ENCODE data around the gene TEKT2.

Gene TEKT2

GRCh38 chr1:36087233-36088123 lies 3.6 kb downstream of the TEKT2 start:
- no peak for DNase-seq (ENCODE audit: low spot score)

GRCh38 chr1:36088265-36088576 lies 4.3 kb downstream of the TEKT2 start:
- no peak for DNase-seq (ENCODE audit: low spot score)

DNA sequence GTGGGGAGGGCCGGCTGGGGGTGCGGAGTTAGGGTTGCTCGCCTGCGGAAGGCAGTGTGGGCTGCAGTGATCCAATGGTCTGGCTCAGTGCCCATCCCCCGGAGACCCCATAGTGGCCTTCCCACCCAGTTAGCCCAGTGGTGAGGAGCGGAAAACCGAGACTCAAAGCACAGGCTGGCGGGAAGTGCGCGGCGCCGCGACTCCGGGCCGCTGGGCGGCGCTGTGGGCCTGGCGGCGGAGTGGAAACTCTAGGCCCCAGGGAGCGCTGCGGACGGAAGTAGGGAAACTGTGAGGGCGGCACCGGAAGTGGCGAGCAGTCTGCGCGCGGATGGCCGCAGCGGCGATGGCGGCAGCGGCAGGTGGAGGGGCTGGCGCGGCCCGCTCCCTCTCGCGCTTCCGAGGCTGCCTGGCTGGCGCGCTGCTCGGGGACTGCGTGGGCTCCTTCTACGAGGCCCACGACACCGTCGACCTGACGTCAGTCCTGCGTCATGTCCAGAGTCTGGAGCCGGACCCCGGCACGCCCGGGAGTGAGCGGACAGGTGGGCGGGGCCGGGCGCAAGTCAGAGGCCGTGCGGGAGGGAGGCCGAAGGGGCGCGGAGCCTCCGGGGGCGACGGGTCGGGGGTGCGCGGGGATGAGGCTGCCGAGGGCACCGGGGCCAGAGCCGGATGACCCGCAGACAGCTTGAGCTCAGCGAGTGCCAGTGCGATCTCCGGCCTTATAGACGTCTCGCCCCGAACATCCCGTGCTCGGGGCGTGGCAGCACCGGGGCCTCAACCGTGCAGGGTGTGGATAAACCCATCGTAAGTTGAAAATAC lies 4.9 kb downstream of the TEKT2 start, which contains the start of gene ADPRS:
Gene ADPRS (plus strand): TSS at position 316 of the 816 bp plus-strand sequence. CDS start 13 bp downstream, at position 329.
- peak; percentile 87 for DNase-seq (ENCODE audit: low spot score)

DNA sequence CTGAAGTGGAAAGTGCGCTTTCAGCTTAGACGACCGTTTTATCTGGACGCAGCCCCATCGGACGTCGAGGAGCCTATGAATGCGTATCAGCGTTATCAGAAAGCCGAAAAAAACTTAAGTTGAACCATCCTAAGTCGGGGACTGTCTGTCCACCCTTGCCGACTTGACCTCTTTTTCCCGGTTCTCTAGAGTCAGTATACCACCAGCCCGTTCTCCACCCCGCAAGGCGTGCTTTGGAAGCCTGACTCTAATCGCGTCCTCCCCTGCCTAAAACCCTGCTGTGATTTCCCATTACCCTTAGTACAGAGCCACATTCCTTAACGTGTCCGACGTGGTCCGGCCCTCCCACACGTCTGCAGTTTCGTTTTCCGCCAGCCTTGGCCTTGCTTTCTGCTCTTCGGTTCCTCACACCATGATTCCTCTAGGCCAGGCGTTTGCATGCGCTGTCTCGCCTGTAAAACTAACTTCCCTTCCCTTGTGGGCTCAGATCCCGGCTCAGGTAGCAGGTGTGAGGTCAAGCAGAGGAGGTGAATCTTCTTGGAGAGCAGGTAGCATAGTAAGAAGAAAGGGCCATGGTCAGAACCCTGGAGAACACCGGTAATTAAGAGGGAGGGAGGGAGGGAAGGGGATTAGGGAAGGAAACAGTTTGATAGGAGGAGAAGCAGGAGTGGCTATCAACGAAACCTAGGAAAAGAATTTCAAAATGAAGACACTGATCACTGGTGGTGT lies 5.7 kb downstream of the TEKT2 start:
- DNase-seq (ENCODE audit: low spot score), result no peak

DNA sequence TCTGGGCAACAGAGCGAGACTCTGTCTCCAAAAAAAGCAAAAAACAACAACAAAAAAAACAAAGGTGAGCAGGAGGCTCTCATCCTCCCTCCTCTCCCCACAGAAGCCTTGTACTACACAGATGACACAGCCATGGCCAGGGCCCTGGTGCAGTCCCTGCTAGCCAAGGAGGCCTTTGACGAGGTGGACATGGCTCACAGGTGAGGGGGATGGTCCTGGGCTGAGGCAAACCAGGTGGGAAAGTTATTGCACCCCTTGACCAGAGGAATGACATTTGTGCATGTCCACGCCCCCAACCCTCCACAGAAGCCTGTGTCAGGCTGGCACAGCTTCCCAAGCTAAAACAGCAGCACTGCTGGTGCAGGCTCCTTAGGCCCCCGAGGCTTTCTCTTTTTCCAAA lies 7.2 kb downstream of the TEKT2 start:
- DNase-seq (ENCODE audit: low spot score), result no peak

DNA sequence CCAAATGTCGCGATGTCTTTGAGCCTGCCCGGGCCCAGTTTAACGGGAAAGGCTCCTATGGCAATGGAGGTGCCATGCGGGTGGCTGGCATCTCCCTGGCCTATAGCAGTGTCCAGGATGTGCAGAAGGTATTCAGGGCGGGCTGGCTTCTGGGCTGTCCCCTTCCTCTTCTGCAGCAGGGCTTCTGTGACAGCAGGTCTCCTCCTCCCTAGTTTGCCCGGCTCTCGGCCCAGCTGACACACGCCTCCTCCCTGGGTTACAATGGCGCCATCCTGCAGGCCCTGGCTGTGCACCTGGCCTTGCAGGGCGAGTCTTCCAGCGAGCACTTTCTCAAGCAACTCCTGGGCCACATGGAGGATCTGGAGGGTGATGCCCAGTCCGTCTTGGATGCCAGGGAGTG lies 7.8 kb downstream of the TEKT2 start:
- no peak for DNase-seq (ENCODE audit: low spot score)

GRCh38 chr1:36092166-36092797 lies 8.4 kb downstream of the TEKT2 start:
- no peak for DNase-seq (ENCODE audit: low spot score)

- no peak for DNase-seq (ENCODE audit: low spot score)
These were observed 8.9 kb downstream of the TEKT2 start for GRCh38 chr1:36092798-36093185.

- DNase-seq (ENCODE audit: low spot score), result no peak
These were observed 9.3 kb downstream of the TEKT2 start for GRCh38 chr1:36093226-36093625.

DNA sequence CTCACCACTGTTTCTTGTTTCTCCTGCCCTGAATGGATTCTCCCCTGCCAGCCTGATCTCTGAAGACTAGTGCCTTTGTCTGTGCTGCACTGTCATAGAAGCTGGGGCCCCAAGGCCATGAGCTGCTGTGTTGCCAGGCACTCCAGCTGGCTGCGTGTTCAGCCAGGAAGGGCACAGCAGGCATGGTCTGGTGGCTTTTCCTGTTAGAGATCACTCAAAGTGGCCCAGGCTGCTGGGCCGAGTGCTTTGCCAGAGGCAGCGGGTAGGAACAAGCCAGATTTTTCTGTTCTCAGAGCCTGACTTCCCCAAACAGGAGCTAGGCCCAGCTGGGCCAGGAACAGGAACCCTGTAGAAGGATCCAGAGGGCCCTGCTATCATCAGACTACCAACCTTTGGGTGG lies 10.0 kb downstream of the TEKT2 start:
- no peak for DNase-seq (ENCODE audit: low spot score)

GRCh38 chr1:36094621-36095061 lies 10.7 kb downstream of the TEKT2 start:
- DNase-seq (ENCODE audit: low spot score), result no peak

DNA sequence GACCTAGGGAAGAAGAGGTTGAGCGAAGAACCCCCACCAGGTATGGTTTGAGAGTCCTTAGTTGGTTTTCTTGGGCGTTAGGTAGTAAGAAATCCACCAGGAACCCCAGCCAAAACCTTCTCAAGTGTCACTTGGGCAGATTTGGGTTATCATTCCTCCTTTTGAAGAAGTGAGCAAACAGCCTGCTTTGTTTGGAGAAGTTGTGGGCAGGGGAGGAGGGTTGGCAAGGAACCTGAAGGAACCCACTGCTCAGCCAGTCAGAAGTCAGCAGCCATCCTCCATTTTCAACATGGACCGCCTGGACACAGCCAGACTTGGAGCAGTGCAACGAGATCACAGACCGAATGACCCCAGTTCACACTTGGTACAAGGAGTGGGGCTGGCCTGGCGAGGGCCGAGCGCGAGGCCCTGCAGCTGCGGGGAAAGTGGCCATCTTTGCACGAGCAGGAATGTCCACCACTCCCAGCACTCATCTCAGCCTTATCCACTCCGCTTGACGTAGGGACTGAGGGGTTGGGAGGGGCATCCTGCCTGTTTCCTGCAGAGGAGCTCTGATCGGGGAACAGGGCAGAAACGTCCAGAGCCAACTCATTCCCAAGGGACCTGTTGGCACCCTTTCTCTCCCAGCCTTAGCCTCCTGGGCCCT lies 12.0 kb downstream of the TEKT2 start:
- no peak for DNase-seq (ENCODE audit: low spot score)

- no peak for DNase-seq (ENCODE audit: low spot score)
These were observed 12.9 kb downstream of the TEKT2 start for GRCh38 chr1:36096500-36097432.

- no peak for DNase-seq (ENCODE audit: low spot score)
These were observed 14.0 kb downstream of the TEKT2 start for GRCh38 chr1:36097693-36098585.

DNA sequence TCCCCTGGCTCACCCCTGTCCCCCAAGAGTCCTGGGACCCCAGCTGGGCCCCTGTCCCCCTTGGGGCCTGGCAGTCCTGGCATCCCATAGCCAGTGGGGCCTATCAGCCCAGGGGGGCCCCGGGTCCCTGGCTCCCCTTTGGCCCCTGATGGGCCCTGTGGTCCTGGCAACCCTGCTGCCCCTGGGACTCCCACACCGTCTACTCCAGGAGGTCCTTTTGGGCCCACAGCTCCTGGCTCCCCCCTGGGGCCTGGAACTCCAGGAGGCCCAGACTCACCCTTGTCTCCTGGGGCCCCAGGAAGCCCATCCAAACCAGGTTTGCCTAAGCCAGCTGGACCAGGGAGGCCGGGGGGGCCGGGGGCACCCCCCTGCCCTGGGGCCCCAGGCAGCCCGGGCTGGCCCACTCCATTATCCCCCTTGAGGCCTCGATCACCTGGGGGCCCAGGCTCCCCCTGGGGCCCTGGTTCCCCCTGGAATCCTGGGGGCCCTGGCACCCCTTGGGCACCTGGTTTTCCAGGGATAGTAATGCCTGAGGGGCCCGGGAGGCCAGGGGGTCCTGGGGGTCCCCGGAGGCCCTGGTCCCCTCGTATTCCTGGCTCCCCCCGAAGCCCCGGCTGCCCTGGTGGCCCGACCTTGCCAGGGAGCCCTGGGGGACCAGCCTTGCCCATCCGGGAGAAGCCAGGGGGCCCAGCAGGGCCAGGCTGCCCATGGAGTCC lies 14.9 kb downstream of the TEKT2 start:
- no peak for DNase-seq (ENCODE audit: low spot score)

DNA sequence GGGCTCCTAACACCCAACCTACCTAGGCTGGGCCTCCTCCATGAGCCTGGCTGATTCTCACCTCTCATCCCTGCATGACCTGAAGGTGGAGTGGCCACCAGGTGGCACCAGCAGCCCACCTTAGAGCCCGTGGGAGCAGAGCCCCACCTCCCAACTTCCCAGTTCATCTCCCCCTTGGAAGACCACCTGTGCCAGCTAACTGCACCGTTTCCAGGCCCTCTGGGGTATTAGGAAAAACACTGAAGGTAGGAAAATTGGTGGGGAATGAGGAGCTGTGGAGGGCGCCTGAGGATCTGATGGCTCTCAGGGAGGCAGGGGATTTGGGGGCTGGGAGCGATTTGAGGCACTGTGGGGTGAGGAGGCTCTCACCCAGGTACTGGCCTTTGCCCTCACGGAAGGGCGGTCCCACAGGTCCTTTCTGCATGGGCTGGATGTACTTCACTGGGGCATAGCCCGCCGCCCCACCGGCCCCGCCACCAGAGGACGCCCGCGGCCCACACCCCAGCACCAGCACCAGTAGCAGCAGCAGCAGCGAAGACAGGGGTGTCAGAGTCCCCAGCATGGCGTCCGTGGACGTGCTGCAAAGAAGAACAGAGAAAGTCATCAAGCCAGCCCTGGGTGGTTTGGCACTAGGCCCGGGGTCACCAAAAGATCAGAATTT lies 15.9 kb downstream of the TEKT2 start:
- DNase-seq (ENCODE audit: low spot score), result peak; percentile 68

DNA sequence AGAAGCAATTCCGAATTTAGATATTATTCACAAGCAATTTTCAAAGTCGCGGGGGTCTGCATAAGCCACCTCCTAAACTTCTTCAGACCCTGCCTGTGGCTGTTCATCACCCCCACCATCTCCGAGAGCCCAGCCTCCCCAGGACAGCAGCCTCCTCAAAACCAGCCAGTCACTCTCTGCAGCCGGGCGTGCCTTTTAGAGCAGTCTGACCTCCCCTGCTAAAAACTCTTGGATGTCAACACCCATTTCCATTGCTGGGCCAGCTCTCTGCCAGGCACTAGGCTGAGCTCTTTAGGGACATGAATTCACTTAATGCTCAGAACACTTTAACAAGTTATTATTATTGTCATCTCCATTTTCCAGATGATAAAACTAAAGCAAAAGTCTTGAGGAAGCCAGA lies 16.5 kb downstream of the TEKT2 start:
- no peak for DNase-seq (ENCODE audit: low spot score)

- no peak for DNase-seq (ENCODE audit: low spot score)
These were observed 17.7 kb downstream of the TEKT2 start for GRCh38 chr1:36101546-36101945.

Data from CD4-positive, alpha-beta T cell treated with Interleukin-6 at 100 ng/mL for 8 hours (primary cell).